ENCODE data around the gene MFNG. TPM values are rescaled to one million over a fixed set of nuclear protein-coding genes. Genes with fewer than 3 reads are reported as not detected.
A peak's percentile ranks its signal among the peaks of the same experiment; 100 is the strongest.

Gene MFNG
- total and polyA plus RNA-seq, 2 donors (not counting 1 experiment from before 2014, with no cell fraction given) = 0.15 TPM; not detected in 1

DNA sequence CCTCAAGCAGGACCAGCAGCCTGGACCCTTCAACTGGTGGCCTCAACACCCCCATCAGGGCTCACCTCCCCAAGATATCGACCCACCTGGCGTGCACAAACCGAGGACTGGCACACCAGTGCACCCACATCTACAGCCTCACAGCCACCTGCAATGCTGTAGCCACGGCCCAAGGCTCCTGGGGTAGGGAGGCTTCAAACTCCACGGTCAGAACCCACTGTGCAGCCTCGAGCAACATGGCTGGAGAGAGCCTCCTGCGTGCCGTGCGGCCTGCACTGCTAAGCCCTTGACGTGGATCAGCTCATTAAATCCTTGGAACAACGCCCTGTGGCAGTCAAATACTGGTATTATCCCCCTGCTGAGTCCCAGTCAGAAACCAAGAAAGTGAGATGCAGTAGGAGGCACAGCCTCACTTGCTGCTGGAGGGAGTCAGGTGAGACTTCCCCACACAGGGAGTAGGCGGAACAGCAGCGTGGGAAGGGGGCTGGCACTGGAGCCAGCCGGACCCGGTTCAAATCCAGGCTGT lies 28.4 kb upstream of the MFNG start:
- H3K4me2 ChIP-seq (ENCODE audit: extremely low read depth, insufficient read depth, low read length) = no peak overlapping the region
- peaks cover 22% of the 10 kb centered on the region for H3K4me1 ChIP-seq (ENCODE audit: control insufficient read depth, extremely low read depth, insufficient read depth, low read length)
- DNase-seq (ENCODE audit: low read depth in 2 of 2) = peak in 1 of 2 donors; percentile 12
- no peak overlapping the region for H3K27ac ChIP-seq (ENCODE audit: insufficient read depth, low read length)
- H3K79me2 ChIP-seq (ENCODE audit: control insufficient read depth, insufficient read depth, low read length) = no peaks in the 10 kb centered on the region
- TF ChIP-seq EZH2 (IDR thresholded peaks at IDR 0.05; ENCODE audit: low read length, missing control alignments) = no peak
- no peak overlapping the region for H3K4me3 ChIP-seq (replicated peaks in 1 of 4; ENCODE audit: control extremely low read depth in 1 of 4, insufficient read depth in 1 of 4, low read depth in 3 of 4, low read length in 4 of 4)
- H3K9me3 ChIP-seq (ENCODE audit: control insufficient read depth, insufficient read depth, low read depth, low read length) = no peaks in the 10 kb centered on the region
- H3K36me3 ChIP-seq (ENCODE audit: control insufficient read depth, insufficient read depth, low read length) = peaks cover 4% of the 10 kb centered on the region
- H2AFZ ChIP-seq (ENCODE audit: low read length) = no peak overlapping the region
- no peaks in the 10 kb centered on the region for H4K20me1 ChIP-seq (ENCODE audit: control insufficient read depth, extremely low read depth, insufficient read depth, low read length)
- H3K9ac ChIP-seq (ENCODE audit: insufficient read depth, low read length) = no peak overlapping the region
- H3K27me3 ChIP-seq (ENCODE audit: control insufficient read depth, insufficient read depth, low read length) = no peaks in the 10 kb centered on the region

DNA sequence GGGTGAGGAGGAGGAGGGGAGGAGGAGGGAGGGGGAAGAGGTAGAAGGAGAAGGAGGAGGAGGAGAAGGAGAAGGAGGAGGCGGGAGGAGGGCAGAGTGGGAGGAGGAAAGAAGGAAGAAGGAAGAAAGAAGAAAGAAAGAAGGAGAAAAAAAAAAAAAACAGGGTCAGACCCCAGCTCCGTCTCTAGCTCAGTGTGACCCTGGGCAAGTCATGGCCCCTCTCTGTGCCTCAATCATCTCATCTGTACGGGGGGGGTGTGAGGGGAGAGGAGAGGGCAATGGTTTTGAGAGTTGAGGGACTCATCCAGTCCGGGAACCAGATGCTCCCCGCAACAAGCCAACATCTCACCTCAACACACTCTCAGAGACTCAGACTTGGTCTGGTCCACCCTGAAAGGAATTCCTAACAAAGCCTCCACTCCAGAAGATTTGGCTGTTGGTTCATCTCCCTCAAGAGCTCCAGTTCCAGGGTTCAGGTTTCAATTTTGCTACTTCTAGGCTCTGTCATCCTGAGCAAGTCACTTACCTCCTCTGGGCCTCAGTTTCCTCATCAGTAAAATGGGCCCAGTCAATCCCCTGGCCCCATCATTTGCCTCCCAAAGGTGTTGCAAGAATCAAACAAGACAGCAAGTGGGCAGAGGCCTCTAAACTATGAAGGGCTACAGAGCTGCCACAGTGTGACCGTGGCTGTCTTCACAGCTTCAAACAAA lies 25.4 kb upstream of the MFNG start:
- Histone ChIP-seq H3K79me2 (ENCODE audit: control insufficient read depth, insufficient read depth, low read length) (no peaks in the 10 kb centered on the region), H3K4me1 (ENCODE audit: control insufficient read depth, extremely low read depth, insufficient read depth, low read length) (peaks cover 18% of the 10 kb centered on the region), H3K9ac (ENCODE audit: insufficient read depth, low read length) (no peak overlapping the region), H2AFZ (ENCODE audit: low read length) (no peak overlapping the region), H3K4me2 (ENCODE audit: extremely low read depth, insufficient read depth, low read length) (peak overlapping the region; percentile 66), H3K4me3 (replicated peaks in 1 of 4; ENCODE audit: control extremely low read depth in 1 of 4, insufficient read depth in 1 of 4, low read depth in 3 of 4, low read length in 4 of 4) (no peak overlapping the region), H4K20me1 (ENCODE audit: control insufficient read depth, extremely low read depth, insufficient read depth, low read length) (no peaks in the 10 kb centered on the region), H3K27ac (ENCODE audit: insufficient read depth, low read length) (peak overlapping the region; percentile 57), H3K27me3 (ENCODE audit: control insufficient read depth, insufficient read depth, low read length) (no peaks in the 10 kb centered on the region), H3K9me3 (ENCODE audit: control insufficient read depth, insufficient read depth, low read depth, low read length) (no peaks in the 10 kb centered on the region), H3K36me3 (ENCODE audit: control insufficient read depth, insufficient read depth, low read length) (peaks cover 4% of the 10 kb centered on the region)
- DNase-seq (ENCODE audit: low read depth in 2 of 2) = peak in 1 of 2 donors; percentile 45
- no peak for TF ChIP-seq EZH2 (IDR thresholded peaks at IDR 0.05; ENCODE audit: low read length, missing control alignments)
- TF ChIP-seq, protein P1, sequence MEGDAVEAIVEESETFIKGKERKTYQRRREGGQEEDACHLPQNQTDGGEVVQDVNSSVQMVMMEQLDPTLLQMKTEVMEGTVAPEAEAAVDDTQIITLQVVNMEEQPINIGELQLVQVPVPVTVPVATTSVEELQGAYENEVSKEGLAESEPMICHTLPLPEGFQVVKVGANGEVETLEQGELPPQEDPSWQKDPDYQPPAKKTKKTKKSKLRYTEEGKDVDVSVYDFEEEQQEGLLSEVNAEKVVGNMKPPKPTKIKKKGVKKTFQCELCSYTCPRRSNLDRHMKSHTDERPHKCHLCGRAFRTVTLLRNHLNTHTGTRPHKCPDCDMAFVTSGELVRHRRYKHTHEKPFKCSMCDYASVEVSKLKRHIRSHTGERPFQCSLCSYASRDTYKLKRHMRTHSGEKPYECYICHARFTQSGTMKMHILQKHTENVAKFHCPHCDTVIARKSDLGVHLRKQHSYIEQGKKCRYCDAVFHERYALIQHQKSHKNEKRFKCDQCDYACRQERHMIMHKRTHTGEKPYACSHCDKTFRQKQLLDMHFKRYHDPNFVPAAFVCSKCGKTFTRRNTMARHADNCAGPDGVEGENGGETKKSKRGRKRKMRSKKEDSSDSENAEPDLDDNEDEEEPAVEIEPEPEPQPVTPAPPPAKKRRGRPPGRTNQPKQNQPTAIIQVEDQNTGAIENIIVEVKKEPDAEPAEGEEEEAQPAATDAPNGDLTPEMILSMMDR (conservative IDR thresholded peaks at IDR 0.05 in 1 of 2, IDR thresholded peaks at IDR 0.05 in 1 of 2; ENCODE audit: low read depth in 1 of 2, low read length in 2 of 2) = no peak

DNA sequence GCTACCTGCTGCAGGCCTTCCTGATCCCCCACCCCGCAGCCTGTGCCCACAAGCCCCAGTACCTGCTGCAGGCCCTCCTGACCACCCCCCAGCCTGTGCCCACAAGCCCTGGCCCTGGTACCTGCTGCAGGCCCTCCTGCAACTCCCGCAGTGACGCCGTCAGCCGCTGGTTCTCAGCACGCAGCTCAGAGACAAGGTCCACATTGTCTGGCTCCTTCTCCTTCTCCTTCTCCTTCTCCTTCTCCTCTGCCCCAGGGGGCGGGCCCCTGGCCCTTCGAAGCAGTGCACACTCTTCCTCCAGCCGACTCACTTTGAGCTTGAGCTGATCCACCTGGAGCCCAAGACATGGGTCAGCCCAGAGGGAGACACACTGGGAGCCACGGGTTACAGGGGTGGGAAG lies 23.9 kb upstream of the MFNG start:
- TF ChIP-seq, protein P1 (conservative IDR thresholded peaks at IDR 0.05 in 1 of 2, IDR thresholded peaks at IDR 0.05 in 1 of 2; ENCODE audit: low read depth in 1 of 2, low read length in 2 of 2) = no peak
- no peak for TF ChIP-seq EZH2 (IDR thresholded peaks at IDR 0.05; ENCODE audit: low read length, missing control alignments)
- Histone ChIP-seq H3K79me2 (ENCODE audit: control insufficient read depth, insufficient read depth, low read length) (no peaks in the 10 kb centered on the region), H3K4me1 (ENCODE audit: control insufficient read depth, extremely low read depth, insufficient read depth, low read length) (peaks cover 18% of the 10 kb centered on the region)

More for the DNA sequence above, 23.9 kb upstream of the MFNG start:
- no peaks in the 10 kb centered on the region for H3K9me3 ChIP-seq (ENCODE audit: control insufficient read depth, insufficient read depth, low read depth, low read length)
- H4K20me1 ChIP-seq (ENCODE audit: control insufficient read depth, extremely low read depth, insufficient read depth, low read length) = no peaks in the 10 kb centered on the region
- DNase-seq (ENCODE audit: low read depth in 2 of 2) = no peak
- no peak overlapping the region for H3K27ac ChIP-seq (ENCODE audit: insufficient read depth, low read length)
- no peaks in the 10 kb centered on the region for H3K27me3 ChIP-seq (ENCODE audit: control insufficient read depth, insufficient read depth, low read length)
- no peak overlapping the region for H3K9ac ChIP-seq (ENCODE audit: insufficient read depth, low read length)
- no peak overlapping the region for H3K4me2 ChIP-seq (ENCODE audit: extremely low read depth, insufficient read depth, low read length)
- H3K4me3 ChIP-seq (replicated peaks in 1 of 4; ENCODE audit: control extremely low read depth in 1 of 4, insufficient read depth in 1 of 4, low read depth in 3 of 4, low read length in 4 of 4) = no peak overlapping the region
- no peak overlapping the region for H2AFZ ChIP-seq (ENCODE audit: low read length)
- peaks cover 4% of the 10 kb centered on the region for H3K36me3 ChIP-seq (ENCODE audit: control insufficient read depth, insufficient read depth, low read length)
